ENCODE measurements around the gene SRR.

The SRR gene

GRCh38 chr17:2317796-2318195, 14.0 kb downstream of the SRR start:
- no peak overlapping the region for H3K4me3 ChIP-seq (ENCODE audit: low read depth in 1 of 2, low read length in 2 of 2)
- H3K9ac ChIP-seq (ENCODE audit: low read depth in 1 of 2, low read length in 2 of 2) = no peak overlapping the region
- H3K4me1 ChIP-seq (ENCODE audit: control insufficient read depth in 1 of 2, insufficient read depth in 2 of 2, low read length in 2 of 2) = no peaks in the 10 kb centered on the region
- H3K9me3 ChIP-seq (ENCODE audit: control insufficient read depth in 1 of 2, low read length in 2 of 2) = no peaks in the 10 kb centered on the region
- no peak overlapping the region for H3K27ac ChIP-seq (ENCODE audit: low read depth, low read length)
- no peaks in the 10 kb centered on the region for H3K27me3 ChIP-seq (ENCODE audit: control insufficient read depth in 1 of 2, insufficient read depth in 2 of 2, low read length in 2 of 2)
- peaks cover 3 to 11% of the 10 kb centered on the region in 2 donors for H3K36me3 ChIP-seq (ENCODE audit: control insufficient read depth in 1 of 2, insufficient read depth in 2 of 2, low read length in 2 of 2)

GRCh38 chr17:2319051-2319450, 15.3 kb downstream of the SRR start:
- Histone ChIP-seq H3K27me3 (ENCODE audit: control insufficient read depth in 1 of 2, insufficient read depth in 2 of 2, low read length in 2 of 2) (no peaks in the 10 kb centered on the region), H3K9ac (ENCODE audit: low read depth in 1 of 2, low read length in 2 of 2) (no peak overlapping the region), H3K36me3 (ENCODE audit: control insufficient read depth in 1 of 2, insufficient read depth in 2 of 2, low read length in 2 of 2) (peaks cover 16 to 24% of the 10 kb centered on the region in 2 donors), H3K4me1 (ENCODE audit: control insufficient read depth in 1 of 2, insufficient read depth in 2 of 2, low read length in 2 of 2) (no peaks in the 10 kb centered on the region), H3K4me3 (ENCODE audit: low read depth in 1 of 2, low read length in 2 of 2) (no peak overlapping the region), H3K9me3 (ENCODE audit: control insufficient read depth in 1 of 2, low read length in 2 of 2) (no peaks in the 10 kb centered on the region), H3K27ac (ENCODE audit: low read depth, low read length) (no peak overlapping the region)

- no peak overlapping the region for H3K27ac ChIP-seq (ENCODE audit: low read depth, low read length)
- no peaks in the 10 kb centered on the region for H3K9me3 ChIP-seq (ENCODE audit: control insufficient read depth in 1 of 2, low read length in 2 of 2)
- no peak overlapping the region for H3K4me3 ChIP-seq (ENCODE audit: low read depth in 1 of 2, low read length in 2 of 2)
- no peaks in the 10 kb centered on the region for H3K4me1 ChIP-seq (ENCODE audit: control insufficient read depth in 1 of 2, insufficient read depth in 2 of 2, low read length in 2 of 2)
- peaks cover 29 to 41% of the 10 kb centered on the region in 2 donors for H3K36me3 ChIP-seq (ENCODE audit: control insufficient read depth in 1 of 2, insufficient read depth in 2 of 2, low read length in 2 of 2)
- H3K9ac ChIP-seq (ENCODE audit: low read depth in 1 of 2, low read length in 2 of 2) = no peak overlapping the region
- H3K27me3 ChIP-seq (ENCODE audit: control insufficient read depth in 1 of 2, insufficient read depth in 2 of 2, low read length in 2 of 2) = no peaks in the 10 kb centered on the region
Measured at GRCh38 chr17:2321399-2321798, 17.6 kb downstream of the SRR start.

GRCh38 chr17:2323629-2324314, 20.0 kb downstream of the SRR start:
- Histone ChIP-seq H3K36me3 (ENCODE audit: control insufficient read depth in 1 of 2, insufficient read depth in 2 of 2, low read length in 2 of 2) (peaks cover 29 to 48% of the 10 kb centered on the region in 2 donors), H3K9me3 (ENCODE audit: control insufficient read depth in 1 of 2, low read length in 2 of 2) (no peaks in the 10 kb centered on the region), H3K4me1 (ENCODE audit: control insufficient read depth in 1 of 2, insufficient read depth in 2 of 2, low read length in 2 of 2) (no peaks in the 10 kb centered on the region), H3K27me3 (ENCODE audit: control insufficient read depth in 1 of 2, insufficient read depth in 2 of 2, low read length in 2 of 2) (no peaks in the 10 kb centered on the region), H3K27ac (ENCODE audit: low read depth, low read length) (no peak overlapping the region), H3K9ac (ENCODE audit: low read depth in 1 of 2, low read length in 2 of 2) (no peak overlapping the region), H3K4me3 (ENCODE audit: low read depth in 1 of 2, low read length in 2 of 2) (no peak overlapping the region)

DNA sequence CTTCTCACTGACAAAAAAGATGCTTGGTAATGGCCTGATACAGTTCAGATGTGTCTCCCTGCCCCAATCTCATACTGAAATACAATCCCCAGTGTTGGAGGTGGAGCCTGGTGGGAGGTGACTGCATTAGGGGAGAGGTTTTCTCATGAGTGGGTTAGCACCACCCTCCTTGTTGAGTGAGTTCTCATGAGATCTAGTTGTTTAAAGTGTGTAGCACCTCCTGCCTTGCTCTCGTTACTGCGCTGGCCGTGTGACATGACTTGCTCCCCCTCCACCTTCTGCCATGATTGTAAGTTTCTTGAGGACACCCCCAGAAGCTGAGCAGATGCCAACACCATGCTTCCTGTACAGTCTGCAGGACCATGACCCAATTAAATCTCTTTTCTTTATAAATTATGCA, 27.6 kb downstream of the SRR start:
- Histone ChIP-seq H3K36me3 (ENCODE audit: control insufficient read depth in 1 of 2, insufficient read depth in 2 of 2, low read length in 2 of 2) (peaks cover 38 to 72% of the 10 kb centered on the region in 2 donors), H3K4me1 (ENCODE audit: control insufficient read depth in 1 of 2, insufficient read depth in 2 of 2, low read length in 2 of 2) (peaks cover 8% of the 10 kb centered on the region in 2 donors), H3K4me3 (ENCODE audit: low read depth in 1 of 2, low read length in 2 of 2) (no peak overlapping the region), H3K27me3 (ENCODE audit: control insufficient read depth in 1 of 2, insufficient read depth in 2 of 2, low read length in 2 of 2) (no peaks in the 10 kb centered on the region), H3K9me3 (ENCODE audit: control insufficient read depth in 1 of 2, low read length in 2 of 2) (no peaks in the 10 kb centered on the region), H3K27ac (ENCODE audit: low read depth, low read length) (no peak overlapping the region), H3K9ac (ENCODE audit: low read depth in 1 of 2, low read length in 2 of 2) (no peak overlapping the region)

DNA sequence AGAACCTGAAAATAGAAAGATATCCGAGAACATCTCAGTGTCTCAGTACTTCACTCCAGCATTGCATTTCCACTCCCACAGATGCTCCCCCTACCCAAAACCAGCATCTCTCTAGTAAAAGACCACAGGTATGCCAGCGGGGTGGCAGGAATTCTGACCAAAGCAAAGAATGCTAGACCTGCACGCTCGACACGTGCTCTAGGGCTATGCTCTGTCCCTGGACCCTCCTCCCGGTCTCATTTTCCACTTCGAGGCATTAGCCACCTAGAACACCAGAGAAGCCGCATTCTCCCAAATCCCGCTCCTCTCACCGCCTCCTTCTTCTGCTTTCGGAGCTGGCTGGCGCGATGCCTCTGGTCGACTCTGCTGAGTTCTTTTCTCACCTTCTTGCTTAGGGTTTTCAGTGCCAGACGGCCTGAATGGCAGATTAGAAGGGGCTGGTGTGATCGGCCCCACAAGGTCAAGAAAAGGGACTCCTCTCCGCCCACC, 32.0 kb downstream of the SRR start:
- no peaks in the 10 kb centered on the region for H3K27me3 ChIP-seq (ENCODE audit: control insufficient read depth in 1 of 2, insufficient read depth in 2 of 2, low read length in 2 of 2)
- H3K9ac ChIP-seq (ENCODE audit: low read depth in 1 of 2, low read length in 2 of 2) = peak overlapping the region; percentile 84 to 86
- no peaks in the 10 kb centered on the region for H3K9me3 ChIP-seq (ENCODE audit: control insufficient read depth in 1 of 2, low read length in 2 of 2)
- peak overlapping the region; percentile 85 to 94 for H3K4me3 ChIP-seq (ENCODE audit: low read depth in 1 of 2, low read length in 2 of 2)
- peaks cover 26 to 45% of the 10 kb centered on the region in 2 donors for H3K36me3 ChIP-seq (ENCODE audit: control insufficient read depth in 1 of 2, insufficient read depth in 2 of 2, low read length in 2 of 2)
- H3K27ac ChIP-seq (ENCODE audit: low read depth, low read length) = no peak overlapping the region
- H3K4me1 ChIP-seq (ENCODE audit: control insufficient read depth in 1 of 2, insufficient read depth in 2 of 2, low read length in 2 of 2) = peaks cover 14 to 18% of the 10 kb centered on the region in 2 donors

- H3K9ac ChIP-seq (ENCODE audit: low read depth in 1 of 2, low read length in 2 of 2) = peak within 1 kb of the TSS; percentile 84 to 86
- peak within 1 kb of the TSS; percentile 79 for H3K27ac ChIP-seq (ENCODE audit: low read depth, low read length)
- H3K36me3 ChIP-seq (ENCODE audit: control insufficient read depth in 1 of 2, insufficient read depth in 2 of 2, low read length in 2 of 2) = peaks cover 25 to 39% of the 10 kb centered on the region in 2 donors
- no peaks in the 10 kb centered on the region for H3K9me3 ChIP-seq (ENCODE audit: control insufficient read depth in 1 of 2, low read length in 2 of 2)
- no peaks in the 10 kb centered on the region for H3K27me3 ChIP-seq (ENCODE audit: control insufficient read depth in 1 of 2, insufficient read depth in 2 of 2, low read length in 2 of 2)
- H3K4me1 ChIP-seq (ENCODE audit: control insufficient read depth in 1 of 2, insufficient read depth in 2 of 2, low read length in 2 of 2) = peaks cover 14 to 18% of the 10 kb centered on the region in 2 donors
- H3K4me3 ChIP-seq (ENCODE audit: low read depth in 1 of 2, low read length in 2 of 2) = peak within 1 kb of the TSS; percentile 85 to 94
Measured at GRCh38 chr17:2336215-2336851, 32.6 kb downstream of the SRR start, which contains the start of gene TSR1. TSS of gene TSR1 (minus strand) at chr17:2336457. CDS start at chr17:2336427, 30 bp downstream.

GRCh38 chr17:2336852-2337543, 33.2 kb downstream of the SRR start, which contains the start of gene SGSM2:
TSS of gene SGSM2 (plus strand) at chr17:2337501. CDS start at chr17:2337689, 188 bp downstream.
- Histone ChIP-seq H3K27ac (ENCODE audit: low read depth, low read length) (peak within 1 kb of the TSS; percentile 79), H3K27me3 (ENCODE audit: control insufficient read depth in 1 of 2, insufficient read depth in 2 of 2, low read length in 2 of 2) (no peaks in the 10 kb centered on the region), H3K4me3 (ENCODE audit: low read depth in 1 of 2, low read length in 2 of 2) (peak within 1 kb of the TSS; percentile 85 to 94), H3K4me1 (ENCODE audit: control insufficient read depth in 1 of 2, insufficient read depth in 2 of 2, low read length in 2 of 2) (peaks cover 14 to 18% of the 10 kb centered on the region in 2 donors), H3K9ac (ENCODE audit: low read depth in 1 of 2, low read length in 2 of 2) (peak within 1 kb of the TSS; percentile 79 to 86), H3K9me3 (ENCODE audit: control insufficient read depth in 1 of 2, low read length in 2 of 2) (no peaks in the 10 kb centered on the region), H3K36me3 (ENCODE audit: control insufficient read depth in 1 of 2, insufficient read depth in 2 of 2, low read length in 2 of 2) (peaks cover 23 to 32% of the 10 kb centered on the region in 2 donors)

DNA sequence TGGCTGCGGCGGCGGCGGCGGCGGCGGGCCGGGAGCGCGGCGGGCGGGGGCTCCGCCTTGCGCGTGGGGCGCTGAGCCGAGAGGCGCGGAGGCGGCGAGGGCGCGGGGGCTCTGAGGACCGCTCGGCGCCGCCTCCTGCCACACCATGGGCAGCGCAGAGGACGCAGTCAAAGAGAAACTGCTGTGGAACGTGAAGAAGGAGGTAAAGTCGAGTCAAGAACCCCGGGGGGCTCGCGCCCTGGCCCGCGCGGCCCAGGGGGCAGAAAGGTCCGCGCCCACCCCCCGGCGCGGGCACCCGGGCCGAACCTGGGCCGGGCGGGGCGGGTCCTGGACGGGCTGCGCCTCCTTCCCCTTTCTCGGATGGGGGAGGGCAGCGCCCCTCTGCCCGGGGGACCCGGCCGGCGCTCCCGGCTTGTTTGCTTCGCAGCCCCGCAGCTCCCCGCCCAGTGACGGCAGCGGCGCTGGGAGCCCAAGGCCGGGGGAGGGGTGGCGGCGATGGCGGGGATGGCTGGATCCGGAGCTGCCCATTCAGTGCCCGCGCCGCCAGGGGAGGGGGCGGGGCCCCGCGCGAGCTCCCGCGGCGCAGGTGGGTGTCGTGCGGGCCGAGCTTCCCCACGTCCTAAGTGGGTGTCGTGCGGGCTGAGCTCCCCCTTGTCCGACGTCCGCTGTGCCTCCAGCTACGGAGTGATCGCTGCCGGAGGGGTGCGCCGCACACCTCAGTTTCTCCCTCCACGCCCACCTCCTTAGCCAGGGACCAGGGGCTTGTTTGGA, 34.0 kb downstream of the SRR start:
- Histone ChIP-seq H3K9me3 (ENCODE audit: control insufficient read depth in 1 of 2, low read length in 2 of 2) (no peaks in the 10 kb centered on the region), H3K36me3 (ENCODE audit: control insufficient read depth in 1 of 2, insufficient read depth in 2 of 2, low read length in 2 of 2) (peaks cover 18 to 26% of the 10 kb centered on the region in 2 donors), H3K4me1 (ENCODE audit: control insufficient read depth in 1 of 2, insufficient read depth in 2 of 2, low read length in 2 of 2) (peaks cover 14 to 18% of the 10 kb centered on the region in 2 donors), H3K4me3 (ENCODE audit: low read depth in 1 of 2, low read length in 2 of 2) (peak overlapping the region; percentile 74 to 94), H3K27me3 (ENCODE audit: control insufficient read depth in 1 of 2, insufficient read depth in 2 of 2, low read length in 2 of 2) (no peaks in the 10 kb centered on the region), H3K27ac (ENCODE audit: low read depth, low read length) (peak overlapping the region; percentile 48), H3K9ac (ENCODE audit: low read depth in 1 of 2, low read length in 2 of 2) (peak overlapping the region; percentile 51 to 84)
